ENCODE data around the gene E4F1. TPM values are rescaled to one million over a fixed set of nuclear protein-coding genes. Genes with fewer than 3 reads are reported as not detected.
A peak's percentile ranks its signal among the peaks of the same experiment; 100 is the strongest.

The E4F1 gene
- total and polyA plus RNA-seq, 2 of the 13 experiments (the other 11 are each of a cell fraction or from before 2014, with no cell fraction given): 13.8 to 19.5 TPM

- TF ChIP-seq, protein P1, sequence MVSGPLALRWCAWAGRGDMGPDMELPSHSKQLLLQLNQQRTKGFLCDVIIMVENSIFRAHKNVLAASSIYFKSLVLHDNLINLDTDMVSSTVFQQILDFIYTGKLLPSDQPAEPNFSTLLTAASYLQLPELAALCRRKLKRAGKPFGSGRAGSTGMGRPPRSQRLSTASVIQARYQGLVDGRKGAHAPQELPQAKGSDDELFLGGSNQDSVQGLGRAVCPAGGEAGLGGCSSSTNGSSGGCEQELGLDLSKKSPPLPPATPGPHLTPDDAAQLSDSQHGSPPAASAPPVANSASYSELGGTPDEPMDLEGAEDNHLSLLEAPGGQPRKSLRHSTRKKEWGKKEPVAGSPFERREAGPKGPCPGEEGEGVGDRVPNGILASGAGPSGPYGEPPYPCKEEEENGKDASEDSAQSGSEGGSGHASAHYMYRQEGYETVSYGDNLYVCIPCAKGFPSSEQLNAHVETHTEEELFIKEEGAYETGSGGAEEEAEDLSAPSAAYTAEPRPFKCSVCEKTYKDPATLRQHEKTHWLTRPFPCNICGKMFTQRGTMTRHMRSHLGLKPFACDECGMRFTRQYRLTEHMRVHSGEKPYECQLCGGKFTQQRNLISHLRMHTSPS (CRISPR knock-in tag; IDR thresholded peaks at IDR 0.05; ENCODE audit: low read depth): no peak
Observed at GRCh38 chr16:2177561-2177960, 45.8 kb upstream of the E4F1 start (continued).

- intact Hi-C loops (cut with micrococcal nuclease; ENCODE audit: unreplicated experiment) (no loop called here), in situ Hi-C loops (cut with HindIII; ENCODE audit: extremely low pct_ligation_motif_present, low pct_unique_long_range_greater_than_20kb) (no loop called here)
- Histone ChIP-seq H3K79me2 (ENCODE audit: insufficient read depth, low read length) (no peaks in the 10 kb centered on the region), H3K36me3 (replicated peaks in 1 of 2; ENCODE audit: control insufficient read depth in 1 of 2, insufficient read depth in 2 of 2, low read length in 2 of 2) (peaks cover 7 to 20% of the 10 kb centered on the region in 2 experiments; a peak in 2 of 5 replicates), H3K4me2 (ENCODE audit: low read depth, low read length) (no peak overlapping the region), H3K9me3 (ENCODE audit: low read length) (no peaks in the 10 kb centered on the region), H3K4me3 (replicated peaks in 1 of 3; ENCODE audit: insufficient read depth in 1 of 3, low read depth in 2 of 3, low read length in 3 of 3) (no peak overlapping the region), H3K4me1 (ENCODE audit: insufficient read depth, low read length) (peaks cover 17% of the 10 kb centered on the region), H3K27ac (ENCODE audit: extremely low read length, insufficient read depth, low read length) (no peak overlapping the region), H3K27me3 (ENCODE audit: control insufficient read depth in 1 of 2, insufficient read depth in 2 of 2, low read length in 2 of 2) (no peaks in the 10 kb centered on the region), H2AFZ (ENCODE audit: low read length) (no peak overlapping the region), H4K20me1 (ENCODE audit: insufficient read depth, low read length) (no peaks in the 10 kb centered on the region), H3K9ac (ENCODE audit: insufficient read depth, low read depth, low read length) (no peak overlapping the region)
- ChIA-PET POLR2A (interaction anchor here (1.7 kb wide), 1 partner anchor 23 kb away, joined by 5 read pairs; the partner anchor contains the start of gene TRAF7), CTCF (ENCODE audit: low intra/inter-chr PET ratio, low total read pairs) (no interaction called here)
- FAIRE-seq (no peak), ATAC-seq (no peak), DNase-seq (ENCODE audit: low spot score) (no peak)
- TF ChIP-seq HOXD1 (CRISPR knock-in tag; IDR thresholded peaks at IDR 0.05) (no peak), AGO2 (optimal IDR thresholded peaks at IDR 0.05; ENCODE audit: low read depth, low read length) (peak; percentile 45), AHR (CRISPR knock-in tag; IDR thresholded peaks at IDR 0.05) (no peak), ZBTB38 (CRISPR knock-in tag; IDR thresholded peaks at IDR 0.05) (0 out of 2 replicates have a peak, but pooled peaks have one; percentile 58), DPF2 (CRISPR knock-in tag; IDR thresholded peaks at IDR 0.05; ENCODE audit: borderline replicate concordance, low read depth) (no peak), SP1 (IDR thresholded peaks at IDR 0.05) (no peak), SP1 (CRISPR knock-in tag; IDR thresholded peaks at IDR 0.05) (peak; percentile 62; the same call in 1 of the 2 replicates), MBNL3 (CRISPR knock-in tag; conservative IDR thresholded peaks at IDR 0.05) (no peak), MXD1 (CRISPR knock-in tag; IDR thresholded peaks at IDR 0.05) (no peak), RBFOX2 (IDR thresholded peaks at IDR 0.05; ENCODE audit: low read depth, low read length) (0 out of 2 replicates have a peak, but pooled peaks have one; percentile 7)
- TF ChIP-seq, protein P2, sequence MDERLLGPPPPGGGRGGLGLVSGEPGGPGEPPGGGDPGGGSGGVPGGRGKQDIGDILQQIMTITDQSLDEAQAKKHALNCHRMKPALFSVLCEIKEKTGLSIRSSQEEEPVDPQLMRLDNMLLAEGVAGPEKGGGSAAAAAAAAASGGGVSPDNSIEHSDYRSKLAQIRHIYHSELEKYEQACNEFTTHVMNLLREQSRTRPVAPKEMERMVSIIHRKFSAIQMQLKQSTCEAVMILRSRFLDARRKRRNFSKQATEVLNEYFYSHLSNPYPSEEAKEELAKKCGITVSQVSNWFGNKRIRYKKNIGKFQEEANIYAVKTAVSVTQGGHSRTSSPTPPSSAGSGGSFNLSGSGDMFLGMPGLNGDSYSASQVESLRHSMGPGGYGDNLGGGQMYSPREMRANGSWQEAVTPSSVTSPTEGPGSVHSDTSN (CRISPR knock-in tag; IDR thresholded peaks at IDR 0.05): no peak
- TF ChIP-seq, protein P3, sequence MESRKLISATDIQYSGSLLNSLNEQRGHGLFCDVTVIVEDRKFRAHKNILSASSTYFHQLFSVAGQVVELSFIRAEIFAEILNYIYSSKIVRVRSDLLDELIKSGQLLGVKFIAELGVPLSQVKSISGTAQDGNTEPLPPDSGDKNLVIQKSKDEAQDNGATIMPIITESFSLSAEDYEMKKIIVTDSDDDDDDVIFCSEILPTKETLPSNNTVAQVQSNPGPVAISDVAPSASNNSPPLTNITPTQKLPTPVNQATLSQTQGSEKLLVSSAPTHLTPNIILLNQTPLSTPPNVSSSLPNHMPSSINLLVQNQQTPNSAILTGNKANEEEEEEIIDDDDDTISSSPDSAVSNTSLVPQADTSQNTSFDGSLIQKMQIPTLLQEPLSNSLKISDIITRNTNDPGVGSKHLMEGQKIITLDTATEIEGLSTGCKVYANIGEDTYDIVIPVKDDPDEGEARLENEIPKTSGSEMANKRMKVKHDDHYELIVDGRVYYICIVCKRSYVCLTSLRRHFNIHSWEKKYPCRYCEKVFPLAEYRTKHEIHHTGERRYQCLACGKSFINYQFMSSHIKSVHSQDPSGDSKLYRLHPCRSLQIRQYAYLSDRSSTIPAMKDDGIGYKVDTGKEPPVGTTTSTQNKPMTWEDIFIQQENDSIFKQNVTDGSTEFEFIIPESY (CRISPR knock-in tag; IDR thresholded peaks at IDR 0.05): peak; percentile 90; the same call in 1 of the 2 replicates
- WGBS (ENCODE audit: low lambda C conversion rate): 95% methylated on average over 96 of the region's 106 CpGs
- no TSS peak for BruUV-seq (replicated peaks)
Observed at GRCh38 chr16:2178321-2179106, 44.9 kb upstream of the E4F1 start.
